22Rv1 (cell line): ENCODE results near the gene CCDC85B.

ENCODE experiments used
- ZFX ChIP-seq: fragments of 450-650 bp; IDR thresholded peaks from 2 replicates; pipeline ENCODE4 v1.6.1; 2017; ENCODE audit warnings: antibody characterized with exemption, borderline replicate concordance
- TF ChIP-seq, protein P1 (sequence below): fragments of 450-650 bp; IDR thresholded peaks from 2 replicates; pipeline ENCODE4 v1.5.1; 2017; ENCODE audit warnings: mild to moderate bottlenecking

DNA sequence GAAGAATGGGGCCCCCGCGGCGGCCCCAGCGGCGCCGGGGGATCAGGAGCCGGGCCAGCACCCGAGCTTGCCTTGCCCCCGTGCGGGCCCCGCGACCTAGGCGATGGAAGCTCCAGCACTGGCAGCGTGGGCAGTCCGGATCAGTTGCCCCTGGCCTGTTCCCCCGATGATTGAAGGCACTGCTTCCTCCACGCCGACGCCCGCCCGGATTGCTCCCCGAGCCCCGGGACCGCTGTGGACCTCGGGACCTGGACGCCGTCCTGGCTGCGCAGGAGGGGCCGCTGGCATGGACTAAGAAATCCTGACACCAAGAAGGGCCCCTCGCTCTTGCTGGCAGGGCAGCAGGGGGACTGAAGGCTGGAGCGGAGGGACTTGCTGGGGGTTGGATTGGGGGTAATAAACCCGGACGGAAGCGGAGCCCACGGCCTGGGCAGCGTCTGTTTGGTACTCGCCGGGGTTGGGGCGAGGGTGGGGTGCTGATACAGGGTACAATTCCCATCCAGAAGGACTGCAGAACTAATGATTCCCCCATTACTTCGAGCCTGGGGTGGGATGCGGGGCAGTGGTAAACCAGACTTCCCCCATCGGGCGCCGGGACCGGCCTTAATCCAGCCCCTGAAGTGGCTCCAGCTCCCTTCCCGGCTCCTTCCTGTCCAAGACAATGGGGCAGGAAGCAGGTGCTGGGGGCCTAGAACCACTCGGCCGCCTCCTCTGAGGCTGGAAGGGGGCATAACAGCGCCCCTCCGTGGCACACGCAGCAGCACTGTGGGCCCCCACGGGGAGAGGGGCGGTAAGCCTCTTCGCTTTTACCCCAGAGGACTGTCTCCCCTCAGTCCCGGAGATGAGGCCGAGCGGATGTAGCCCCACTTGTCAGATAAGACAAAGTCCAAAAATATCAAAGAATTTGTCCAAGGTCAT, 1.0 kb downstream of the CCDC85B start:
- TF ChIP-seq, protein P1, sequence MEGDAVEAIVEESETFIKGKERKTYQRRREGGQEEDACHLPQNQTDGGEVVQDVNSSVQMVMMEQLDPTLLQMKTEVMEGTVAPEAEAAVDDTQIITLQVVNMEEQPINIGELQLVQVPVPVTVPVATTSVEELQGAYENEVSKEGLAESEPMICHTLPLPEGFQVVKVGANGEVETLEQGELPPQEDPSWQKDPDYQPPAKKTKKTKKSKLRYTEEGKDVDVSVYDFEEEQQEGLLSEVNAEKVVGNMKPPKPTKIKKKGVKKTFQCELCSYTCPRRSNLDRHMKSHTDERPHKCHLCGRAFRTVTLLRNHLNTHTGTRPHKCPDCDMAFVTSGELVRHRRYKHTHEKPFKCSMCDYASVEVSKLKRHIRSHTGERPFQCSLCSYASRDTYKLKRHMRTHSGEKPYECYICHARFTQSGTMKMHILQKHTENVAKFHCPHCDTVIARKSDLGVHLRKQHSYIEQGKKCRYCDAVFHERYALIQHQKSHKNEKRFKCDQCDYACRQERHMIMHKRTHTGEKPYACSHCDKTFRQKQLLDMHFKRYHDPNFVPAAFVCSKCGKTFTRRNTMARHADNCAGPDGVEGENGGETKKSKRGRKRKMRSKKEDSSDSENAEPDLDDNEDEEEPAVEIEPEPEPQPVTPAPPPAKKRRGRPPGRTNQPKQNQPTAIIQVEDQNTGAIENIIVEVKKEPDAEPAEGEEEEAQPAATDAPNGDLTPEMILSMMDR = no peak
- TF ChIP-seq ZFX = no peak
